CD14-positive monocyte (primary cell): ENCODE data around the gene KAT6B. TPM values are rescaled to one million over a fixed set of nuclear protein-coding genes. Genes with fewer than 3 reads are reported as not detected.

Experiments
- DNase-seq, 3 donors: peaks; one replicate each; pipeline ENCODE4 v3.0.0-alpha.2; 2011 to 2022
- H2AFZ ChIP-seq: 2 replicates; pipeline ENCODE4 v1.6.0; 2012; ENCODE audit warnings: mild to moderate bottlenecking, low read depth, low read length, inconsistent platforms; ENCODE audit not compliant: insufficient read depth, poor library complexity, severe bottlenecking
- H3K27ac ChIP-seq, 2 donors: 1 replicate in 1 of 2; 2 replicates in 1 of 2; pipeline ENCODE4 v1.5.1; 2012 to 2013; ENCODE audit warnings: low read length in 2 of 2, control low read depth in 1 of 2, inconsistent platforms in 1 of 2, low read depth in 1 of 2, mild to moderate bottlenecking in 1 of 2
- H3K27me3 ChIP-seq, 2 donors: one replicate each; pipeline versions ENCODE4 v1.6.0 to v1.6.1; 2011 to 2013; ENCODE audit warnings: low read length in 2 of 2; ENCODE audit not compliant: control insufficient read depth in 2 of 2, insufficient read depth in 2 of 2
- H3K36me3 ChIP-seq, 2 donors: replicated peaks in 1 of 2; 1 replicate in 1 of 2; 2 replicates in 1 of 2; pipeline versions ENCODE4 v1.5.1 to v1.6.1; 2012 to 2013; ENCODE audit warnings: low read length in 2 of 2, control low read depth in 1 of 2, inconsistent platforms in 1 of 2, mild to moderate bottlenecking in 1 of 2; ENCODE audit not compliant: insufficient read depth in 2 of 2, control insufficient read depth in 1 of 2
- H3K4me1 ChIP-seq, 2 donors: 1 replicate in 1 of 2; 2 replicates in 1 of 2; pipeline versions ENCODE4 v1.5.1 to v1.6.1; 2012 to 2013; ENCODE audit warnings: low read length in 2 of 2, control low read depth in 1 of 2, inconsistent platforms in 1 of 2, mild to moderate bottlenecking in 1 of 2, moderate library complexity in 1 of 2; ENCODE audit not compliant: insufficient read depth in 2 of 2, control insufficient read depth in 1 of 2
- H3K4me2 ChIP-seq: replicated peaks from 2 replicates; pipeline ENCODE3; 2012; ENCODE audit warnings: low read length, moderate library complexity, mild to moderate bottlenecking; ENCODE audit not compliant: poor library complexity, severe bottlenecking; ENCODE audit errors: extremely low read depth
- H3K4me3 ChIP-seq, 3 experiments: fragments of 200-600 bp in 1 of 3; sonication (generic) in 1 of 3; replicated peaks in 1 of 3; 1 replicate in 2 of 3; 2 replicates in 1 of 3; pipeline ENCODE4 v1.5.1; 2011 to 2013; ENCODE audit warnings: low read length in 3 of 3, mild to moderate bottlenecking in 3 of 3, control low read depth in 2 of 3, low read depth in 2 of 3, inconsistent platforms in 1 of 3, moderate library complexity in 1 of 3
- H3K79me2 ChIP-seq: 2 replicates; pipeline ENCODE4 v1.6.0; 2012; ENCODE audit warnings: mild to moderate bottlenecking, control low read depth, inconsistent platforms, low read length, moderate library complexity; ENCODE audit not compliant: insufficient read depth
- H3K9ac ChIP-seq: 2 replicates; pipeline ENCODE4 v1.6.0; 2017; ENCODE audit warnings: low read length, mild to moderate bottlenecking; ENCODE audit not compliant: insufficient read depth, poor library complexity, severe bottlenecking
- H3K9me3 ChIP-seq, 2 donors: replicated peaks in 1 of 2; 1 replicate in 1 of 2; 2 replicates in 1 of 2; pipeline versions ENCODE4 v1.5.1 to v1.6.1; 2012 to 2013; ENCODE audit warnings: low read length in 2 of 2, control low read depth in 1 of 2; ENCODE audit not compliant: control insufficient read depth in 1 of 2, insufficient read depth in 1 of 2
- H4K20me1 ChIP-seq: 2 replicates; pipeline ENCODE4 v1.6.0; 2012; ENCODE audit warnings: mild to moderate bottlenecking, low read length, control low read depth, moderate library complexity; ENCODE audit not compliant: insufficient read depth
- H3K27ac Mint-ChIP-seq, 7 donors: one replicate each; pipeline ENCODE4 v1.8.0; 2020; ENCODE audit warnings: mild to moderate bottlenecking in 7 of 7, mixed read lengths in 7 of 7, moderate library complexity in 6 of 7, inconsistent platforms in 2 of 7
- H3K27me3 Mint-ChIP-seq, 3 donors: one replicate each; pipeline ENCODE4 v1.8.0; 2021 to 2022; ENCODE audit warnings: low read depth in 3 of 3, mild to moderate bottlenecking in 3 of 3, mixed read lengths in 3 of 3, moderate library complexity in 3 of 3, inconsistent platforms in 1 of 3
- H3K36me3 Mint-ChIP-seq, 2 donors: one replicate each; pipeline ENCODE4 v1.8.0; 2020; ENCODE audit warnings: mixed read lengths in 2 of 2, inconsistent platforms in 1 of 2, mild to moderate bottlenecking in 1 of 2
- H3K4me1 Mint-ChIP-seq: one replicate; pipeline ENCODE4 v1.8.0; 2020; ENCODE audit warnings: mild to moderate bottlenecking, mixed read lengths
- H3K4me3 Mint-ChIP-seq, 2 donors: one replicate each; pipeline ENCODE4 v1.8.0; 2020; ENCODE audit warnings: mild to moderate bottlenecking in 2 of 2, mixed read lengths in 2 of 2, moderate library complexity in 1 of 2
- H3K9me3 Mint-ChIP-seq, 7 donors: one replicate each; pipeline ENCODE4 v1.8.0; 2020 to 2022; ENCODE audit warnings: mixed read lengths in 7 of 7, mild to moderate bottlenecking in 6 of 7, moderate library complexity in 6 of 7, inconsistent platforms in 2 of 7
- CTCF ChIP-seq: fragments of 200-600 bp; IDR thresholded peaks from one replicate; pipeline ENCODE4 v1.8.0; 2022; ENCODE audit warnings: antibody characterized with exemption, mild to moderate bottlenecking
- WGBS: methylation state at CpG from one replicate; pipeline ENCODE4 v1.1.5; 2013; ENCODE audit warnings: missing lambda C conversion rate; ENCODE audit not compliant: insufficient coverage; 5-methylcytosine and 5-hydroxymethylcytosine counted together
- intact Hi-C, 2 donors: fragments of 100-400 bp; cut with micrococcal nuclease; formaldehyde crosslinking; loops; one replicate each; pipeline versions ENCODE4 v1.15.0 to v1.15.1; 2023
- polyA plus RNA-seq, 3 donors: library from polyadenylated mRNA; depleted of rRNA in 1 of 3; unstranded in 2 of 3; stranded (reverse) in 1 of 3; fragments of 300-500 nt in 2 of 3; fragments of >200 nt in 1 of 3; fragmentation: Illumina TruSeq in 2 of 3; gene quantifications; 1 replicate in 2 of 3; 2 replicates in 1 of 3; pipeline ENCODE4 v1.2.3, GENCODE V29; 2012 to 2021

The KAT6B gene
- polyA plus RNA-seq, 3 donors, result 3.3 to 6.4 (median 6.2) TPM

DNA sequence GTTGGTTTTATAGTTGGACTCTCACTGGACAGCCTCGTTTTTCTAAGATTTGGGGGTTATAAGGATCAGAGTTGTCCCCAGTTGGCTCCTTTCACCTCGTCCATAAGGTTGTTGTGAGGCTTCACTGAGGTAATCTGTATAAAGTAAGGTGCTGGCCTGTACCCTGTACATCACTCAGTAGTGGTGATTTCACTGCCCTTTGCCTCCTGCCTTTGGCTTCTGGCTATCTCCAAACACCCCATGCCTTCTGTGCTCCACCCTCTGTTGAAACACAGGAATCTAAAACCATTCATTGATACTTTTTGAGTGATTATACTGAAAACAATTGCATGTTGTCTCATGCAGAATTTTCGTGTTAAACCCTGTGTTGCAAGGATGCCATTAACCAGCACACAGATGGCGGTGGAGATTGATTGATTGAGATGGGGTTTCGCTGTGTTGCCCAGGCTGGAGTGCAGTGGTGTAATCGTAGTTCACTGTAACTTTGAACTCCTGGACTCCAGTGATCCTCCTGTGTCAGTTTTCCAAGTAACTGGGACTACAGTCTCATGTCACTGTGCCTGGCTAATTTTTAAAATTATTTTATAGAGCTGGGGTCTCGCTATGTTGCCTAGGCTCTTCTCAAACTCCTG lies 55.0 kb downstream of the KAT6B start:
- no peak overlapping the region for H3K4me3 Mint-ChIP-seq
- H4K20me1 ChIP-seq, result peaks cover 11% of the 10 kb centered on the region
- no peaks in the 10 kb centered on the region for H3K27me3 Mint-ChIP-seq
- no peak overlapping the region for H3K9ac ChIP-seq
- whole genome bisulfite sequencing, result 91% methylated on average over 5 of the region's 7 CpGs
- DNase-seq, result no peak
- no peaks in the 10 kb centered on the region for H3K27me3 ChIP-seq
- H3K4me3 ChIP-seq, result no peak overlapping the region
- no peaks in the 10 kb centered on the region for H3K36me3 ChIP-seq
- no peak for TF ChIP-seq CTCF
- no peaks in the 10 kb centered on the region for H3K9me3 Mint-ChIP-seq
- intact Hi-C loops, result no loop called here
- no peaks in the 10 kb centered on the region for H3K4me1 ChIP-seq
- peaks cover 3% of the 10 kb centered on the region for H3K4me1 Mint-ChIP-seq
- peaks cover 2 to 3% of the 10 kb centered on the region in 2 donors for H3K36me3 Mint-ChIP-seq
- H3K4me2 ChIP-seq, result no peak overlapping the region
- peaks cover 32% of the 10 kb centered on the region for H3K79me2 ChIP-seq
- H2AFZ ChIP-seq, result no peak overlapping the region
- no peaks in the 10 kb centered on the region for H3K9me3 ChIP-seq
- no peak overlapping the region for H3K27ac ChIP-seq
- H3K27ac Mint-ChIP-seq, result peak overlapping the region in 1 of 7 donors; percentile 13

DNA sequence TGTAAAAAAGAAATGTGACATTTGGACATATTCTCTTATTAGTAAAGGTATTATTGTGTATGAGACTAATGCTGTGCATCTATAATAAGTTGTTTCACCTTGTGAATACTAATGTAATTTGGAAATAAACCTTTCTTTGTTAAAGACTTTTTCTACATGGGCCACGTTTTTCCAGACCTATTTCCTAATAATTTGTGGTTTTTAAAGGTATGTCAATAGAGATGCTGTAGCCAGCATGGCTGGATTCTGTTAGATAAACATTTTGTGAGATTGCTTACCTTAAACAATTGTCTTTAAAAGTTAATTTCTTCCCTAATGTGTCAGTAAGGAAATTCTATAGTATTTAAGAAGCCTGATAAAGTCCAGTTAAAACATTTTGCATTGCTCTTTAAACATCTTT lies 56.0 kb downstream of the KAT6B start:
- H3K36me3 ChIP-seq, result no peaks in the 10 kb centered on the region
- H3K9ac ChIP-seq, result no peak overlapping the region
- TF ChIP-seq CTCF, result no peak
- H3K4me1 ChIP-seq, result peaks cover 0 to 6% of the 10 kb centered on the region in 2 donors
- peaks cover 31% of the 10 kb centered on the region for H3K79me2 ChIP-seq
- no peak overlapping the region for H2AFZ ChIP-seq
- no peak overlapping the region for H3K27ac Mint-ChIP-seq
- no peak overlapping the region for H3K27ac ChIP-seq
- WGBS, result no CpG with 5 or more reads among the region's 1 CpG
- peaks cover 13% of the 10 kb centered on the region for H3K4me1 Mint-ChIP-seq
- H3K36me3 Mint-ChIP-seq, result peaks cover 2 to 3% of the 10 kb centered on the region in 2 donors
- H3K9me3 Mint-ChIP-seq, result no peaks in the 10 kb centered on the region
- peaks cover 11% of the 10 kb centered on the region for H4K20me1 ChIP-seq
- no peaks in the 10 kb centered on the region for H3K27me3 Mint-ChIP-seq
- H3K27me3 ChIP-seq, result no peaks in the 10 kb centered on the region
- H3K4me3 Mint-ChIP-seq, result no peak overlapping the region
- H3K4me3 ChIP-seq, result no peak overlapping the region
- no peak for DNase-seq
- H3K9me3 ChIP-seq, result no peaks in the 10 kb centered on the region
- no peak overlapping the region for H3K4me2 ChIP-seq
- intact Hi-C loops, result no loop called here
